Fibroblast of the aortic adventitia (primary cell): ENCODE measurements around the gene REEP3. TPM values are rescaled to one million over a fixed set of nuclear protein-coding genes. Genes with fewer than 3 reads are reported as not detected.

Source experiments
- DNase-seq: peaks from one replicate; pipeline ENCODE4 v3.0.0-alpha.2; 2010; ENCODE audit warnings: low read depth
- H3K4me3 ChIP-seq: 2 replicates; pipeline ENCODE4 v1.5.1; 2011; ENCODE audit warnings: low read depth, mild to moderate bottlenecking, control low read depth, low read length, moderate library complexity
- small RNA-seq: library from RNA; depleted of rRNA; stranded (forward); fragments of <200 nt; gene quantifications from one replicate; pipeline ENCODE3, GENCODE V24; 2012
- total RNA-seq: library from RNA; depleted of rRNA; stranded (reverse); fragments of >200 nt; gene quantifications from 2 replicates; pipeline ENCODE4 v1.2.3, GENCODE V29; 2012; ENCODE audit warnings: low replicate concordance
- TF ChIP-seq, protein P1 (sequence below): IDR thresholded peaks from 2 replicates; pipeline ENCODE4 v1.5.1; 2011; ENCODE audit warnings: mild to moderate bottlenecking, low read length, control low read depth, inconsistent platforms; ENCODE audit not compliant: insufficient read depth

Gene REEP3
- total RNA-seq, 1 donor, result 95.1 TPM

DNA sequence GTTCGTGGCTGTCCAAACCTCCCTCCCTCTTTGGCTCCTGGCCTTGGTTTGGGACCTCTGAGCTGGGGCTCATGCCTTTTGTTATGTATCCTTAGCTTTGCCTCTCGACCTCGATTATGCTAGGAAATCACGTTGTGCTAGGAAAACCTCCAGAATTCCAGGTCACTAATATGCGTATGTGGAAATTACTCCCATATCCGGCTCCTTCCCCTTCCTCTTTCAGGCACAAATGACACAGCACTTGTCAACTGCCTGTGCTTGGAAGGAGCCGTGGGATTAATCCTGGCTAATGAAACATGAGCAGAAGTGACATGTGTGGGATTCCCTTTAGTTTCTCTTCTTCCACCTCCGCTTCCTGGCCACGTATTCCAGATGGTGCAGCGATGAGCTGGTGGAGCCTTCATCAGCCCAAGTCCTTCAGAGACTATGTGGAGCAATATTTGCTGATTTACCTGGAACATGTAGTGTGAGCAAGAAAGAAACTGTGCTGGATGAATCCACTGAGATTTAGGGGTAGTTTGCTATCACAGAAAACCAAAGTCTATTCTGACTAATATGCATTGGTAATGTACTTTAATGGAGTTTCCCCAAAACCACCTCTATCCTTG is 149.2 kb downstream of the REEP3 start:
- no peak for DNase-seq
- TF ChIP-seq, protein P1, sequence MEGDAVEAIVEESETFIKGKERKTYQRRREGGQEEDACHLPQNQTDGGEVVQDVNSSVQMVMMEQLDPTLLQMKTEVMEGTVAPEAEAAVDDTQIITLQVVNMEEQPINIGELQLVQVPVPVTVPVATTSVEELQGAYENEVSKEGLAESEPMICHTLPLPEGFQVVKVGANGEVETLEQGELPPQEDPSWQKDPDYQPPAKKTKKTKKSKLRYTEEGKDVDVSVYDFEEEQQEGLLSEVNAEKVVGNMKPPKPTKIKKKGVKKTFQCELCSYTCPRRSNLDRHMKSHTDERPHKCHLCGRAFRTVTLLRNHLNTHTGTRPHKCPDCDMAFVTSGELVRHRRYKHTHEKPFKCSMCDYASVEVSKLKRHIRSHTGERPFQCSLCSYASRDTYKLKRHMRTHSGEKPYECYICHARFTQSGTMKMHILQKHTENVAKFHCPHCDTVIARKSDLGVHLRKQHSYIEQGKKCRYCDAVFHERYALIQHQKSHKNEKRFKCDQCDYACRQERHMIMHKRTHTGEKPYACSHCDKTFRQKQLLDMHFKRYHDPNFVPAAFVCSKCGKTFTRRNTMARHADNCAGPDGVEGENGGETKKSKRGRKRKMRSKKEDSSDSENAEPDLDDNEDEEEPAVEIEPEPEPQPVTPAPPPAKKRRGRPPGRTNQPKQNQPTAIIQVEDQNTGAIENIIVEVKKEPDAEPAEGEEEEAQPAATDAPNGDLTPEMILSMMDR, result no peak
- no peak overlapping the region for H3K4me3 ChIP-seq

- TF ChIP-seq, protein P1, result no peak
- no peak overlapping the region for H3K4me3 ChIP-seq
- peak; percentile 82 for DNase-seq
Measured at GRCh38 chr10:63671317-63671937, 150.2 kb downstream of the REEP3 start.

GRCh38 chr10:63672491-63672890 is 151.3 kb downstream of the REEP3 start:
- no peak for DNase-seq
- TF ChIP-seq, protein P1, result no peak
- H3K4me3 ChIP-seq, result no peak overlapping the region

- TF ChIP-seq, protein P1, result no peak
- no peak for DNase-seq
- H3K4me3 ChIP-seq, result no peak overlapping the region
Measured at GRCh38 chr10:63673246-63673645, 152.0 kb downstream of the REEP3 start.

GRCh38 chr10:63673846-63674245 is 152.6 kb downstream of the REEP3 start:
- no peak overlapping the region for H3K4me3 ChIP-seq
- no peak for DNase-seq
- TF ChIP-seq, protein P1, result no peak

Small RNAs within 50 kb of the gene (small RNA-seq; reads per million reads assigned to genes)
- not detected for gene AC022022.1

Other genes with a start within 250 kb of the REEP3 start
- 77.2 and 120 TPM in 2 replicates for gene JMJD1C, start 55.4 kb upstream of the REEP3 start, total RNA-seq